Sciatic nerve (tissue), 2 donors: ENCODE data around the gene GJC1. TPM values are rescaled to one million over a fixed set of nuclear protein-coding genes. Genes with fewer than 3 reads are reported as not detected.
A peak's percentile ranks its signal among the peaks of the same experiment; 100 is the strongest.

Source experiments
- ATAC-seq: fragments of 200-7000 bp; cut with Tn5 transposase; one replicate; pipeline ENCODE4 v1.9.1; 2020; ENCODE audit warnings: mild to moderate bottlenecking, moderate library complexity
- DNase-seq: peaks from one replicate; pipeline ENCODE4 v3.0.0-alpha.2; 2020; ENCODE audit warnings: low spot score
- intact Hi-C: fragments of 100-400 bp; cut with DNase I; formaldehyde crosslinking; loops from one replicate; pipeline ENCODE4 v1.14.2; 2022
- total RNA-seq: library from RNA; stranded (reverse); fragmentation: NEBNext Ultra II Directional; extraction: Animal tissue kit (Norgen Biotek cat#: 25700); gene quantifications from one replicate; pipeline ENCODE4 v1.2.1, GENCODE V29; 2021
- donor health status: DM: no; HTN: no; CAD: no.
- donor health status: DM: no; HTN: no; CAD: no.

Gene GJC1
- 7.9 TPM for total RNA-seq

- DNase-seq (peak; percentile 58), ATAC-seq (no peak)
- intact Hi-C loops: no loop called here
Observed at GRCh38 chr17:44829523-44830358, at the start of gene GJC1. TSS of gene GJC1 (minus strand) at chr17:44830287. CDS start at chr17:44805817, 24,470 bp downstream.

GRCh38 chr17:44879376-44879775 lies 49.3 kb upstream of the GJC1 start:
- no peak for ATAC-seq
- intact Hi-C loops: no loop called here
- DNase-seq: no peak

GRCh38 chr17:44878627-44879221 lies 48.6 kb upstream of the GJC1 start:
- intact Hi-C loops: no loop called here
- ATAC-seq (no peak), DNase-seq (no peak)

GRCh38 chr17:44877121-44877520 lies 47.0 kb upstream of the GJC1 start:
- no peak for ATAC-seq
- DNase-seq: no peak
- intact Hi-C loops: no loop called here

GRCh38 chr17:44875761-44876160 lies 45.7 kb upstream of the GJC1 start:
- DNase-seq (no peak), ATAC-seq (no peak)
- intact Hi-C loops: no loop called here

GRCh38 chr17:44872131-44872768 lies 42.2 kb upstream of the GJC1 start:
- DNase-seq: no peak
- intact Hi-C loops: no loop called here
- ATAC-seq: peak; percentile 48

- intact Hi-C loops: no loop called here
- no peak for ATAC-seq
- no peak for DNase-seq
Observed at GRCh38 chr17:44871556-44871955, 41.5 kb upstream of the GJC1 start.

GRCh38 chr17:44867841-44868240 lies 37.8 kb upstream of the GJC1 start:
- intact Hi-C loops: loop anchor here (1.0 kb wide), 1 partner anchor 18 kb away; no protein-coding TSS in a partner anchor
- DNase-seq (no peak), ATAC-seq (no peak)

- ATAC-seq (no peak), DNase-seq (no peak)
- intact Hi-C loops: loop anchor here (1.0 kb wide), 1 partner anchor 92 kb away; no protein-coding TSS in a partner anchor
Observed at GRCh38 chr17:44865931-44866330, 35.8 kb upstream of the GJC1 start.

- DNase-seq: peak; percentile 78
- peak; percentile 80 for ATAC-seq
- intact Hi-C loops: loop anchor here (1.0 kb wide), 1 partner anchor 91 kb away; no protein-coding TSS in a partner anchor
Observed at GRCh38 chr17:44865231-44865660, 35.2 kb upstream of the GJC1 start.

- DNase-seq: no peak
- ATAC-seq: peak; percentile 30
Observed at GRCh38 chr17:44864831-44865230, 34.7 kb upstream of the GJC1 start.

GRCh38 chr17:44863061-44863918 lies 33.2 kb upstream of the GJC1 start:
- ATAC-seq (no peak), DNase-seq (no peak)
- intact Hi-C loops: no loop called here

More at GRCh38 chr17:44864831-44865230, 34.7 kb upstream of the GJC1 start:
- intact Hi-C loops: loop anchor here (1.0 kb wide), 1 partner anchor 91 kb away; no protein-coding TSS in a partner anchor

GRCh38 chr17:44862278-44862914 lies 32.3 kb upstream of the GJC1 start:
- intact Hi-C loops: no loop called here
- DNase-seq: no peak
- no peak for ATAC-seq

GRCh38 chr17:44859701-44860100 lies 29.6 kb upstream of the GJC1 start:
- intact Hi-C loops: no loop called here
- DNase-seq (no peak), ATAC-seq (no peak)

GRCh38 chr17:44854192-44854591 lies 24.1 kb upstream of the GJC1 start:
- intact Hi-C loops: no loop called here

GRCh38 chr17:44850612-44851011 lies 20.5 kb upstream of the GJC1 start:
- intact Hi-C loops: loop anchor here (1.0 kb wide), 1 partner anchor 18 kb away; no protein-coding TSS in a partner anchor
- no peak for ATAC-seq
- DNase-seq: no peak

More at GRCh38 chr17:44854192-44854591, 24.1 kb upstream of the GJC1 start:
- DNase-seq: no peak
- ATAC-seq: no peak

GRCh38 chr17:44850025-44850424 lies 19.9 kb upstream of the GJC1 start:
- DNase-seq (no peak), ATAC-seq (no peak)
- intact Hi-C loops: loop anchor here (1.0 kb wide), 1 partner anchor 18 kb away; no protein-coding TSS in a partner anchor

GRCh38 chr17:44848961-44849489 lies 18.9 kb upstream of the GJC1 start:
- DNase-seq: no peak
- intact Hi-C loops: no loop called here
- ATAC-seq: no peak
